HG03039 (cell line): Measurements from ENCODE around the gene S1PR5.

Experiments
- ATAC-seq: cut with Tn5 transposase; IDR thresholded peaks from one replicate; pipeline ENCODE4 v1.9.1; 2021; ENCODE audit warnings: mild to moderate bottlenecking, moderate library complexity; ENCODE audit not compliant: unreplicated experiment

S1PR5 gene

DNA sequence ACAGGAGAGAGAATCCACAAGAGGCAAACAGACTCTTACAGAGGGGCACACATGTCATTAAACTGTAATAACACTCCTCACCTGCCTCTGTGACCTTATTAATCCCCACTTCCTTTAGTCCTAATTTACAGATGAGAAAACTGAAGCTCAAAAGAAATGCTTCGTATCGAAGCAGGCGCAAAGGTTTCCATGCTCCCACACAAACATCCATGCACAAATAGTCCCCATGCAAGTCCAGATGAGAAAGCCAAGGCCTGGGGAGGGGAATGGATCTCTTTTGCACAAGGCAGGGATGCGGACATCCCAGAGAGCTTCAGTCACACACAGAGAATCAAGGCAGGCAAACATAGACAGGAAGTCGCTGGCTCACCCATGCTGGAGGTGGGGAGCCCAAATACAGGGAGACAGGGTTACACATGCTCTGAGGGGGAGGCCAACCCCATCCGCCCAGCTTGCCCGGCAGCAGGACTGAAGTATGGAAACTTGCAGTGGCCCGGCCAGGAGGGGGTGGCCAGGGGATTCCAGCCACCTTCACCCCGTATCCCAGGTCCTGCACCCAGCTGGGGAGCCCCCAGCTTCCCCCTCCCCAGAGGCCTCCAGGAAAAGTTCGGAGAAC, 468 bp downstream of the S1PR5 start:
- no peak for ATAC-seq

DNA sequence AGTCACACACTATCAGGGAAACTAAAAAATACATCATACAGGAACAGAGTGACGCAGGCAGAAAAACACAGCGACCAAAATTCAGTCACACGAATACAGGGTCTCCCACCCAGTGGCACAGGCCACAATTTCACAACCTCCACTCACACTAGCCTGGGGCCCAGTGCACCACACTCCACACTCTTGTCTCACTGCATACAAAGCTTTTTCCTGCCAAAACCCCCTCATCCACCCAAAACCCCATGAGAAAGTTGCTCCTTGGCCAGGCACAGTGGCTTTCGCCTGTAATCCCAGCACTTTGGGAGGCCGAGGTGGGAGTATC, 1.2 kb downstream of the S1PR5 start:
- ATAC-seq: no peak

DNA sequence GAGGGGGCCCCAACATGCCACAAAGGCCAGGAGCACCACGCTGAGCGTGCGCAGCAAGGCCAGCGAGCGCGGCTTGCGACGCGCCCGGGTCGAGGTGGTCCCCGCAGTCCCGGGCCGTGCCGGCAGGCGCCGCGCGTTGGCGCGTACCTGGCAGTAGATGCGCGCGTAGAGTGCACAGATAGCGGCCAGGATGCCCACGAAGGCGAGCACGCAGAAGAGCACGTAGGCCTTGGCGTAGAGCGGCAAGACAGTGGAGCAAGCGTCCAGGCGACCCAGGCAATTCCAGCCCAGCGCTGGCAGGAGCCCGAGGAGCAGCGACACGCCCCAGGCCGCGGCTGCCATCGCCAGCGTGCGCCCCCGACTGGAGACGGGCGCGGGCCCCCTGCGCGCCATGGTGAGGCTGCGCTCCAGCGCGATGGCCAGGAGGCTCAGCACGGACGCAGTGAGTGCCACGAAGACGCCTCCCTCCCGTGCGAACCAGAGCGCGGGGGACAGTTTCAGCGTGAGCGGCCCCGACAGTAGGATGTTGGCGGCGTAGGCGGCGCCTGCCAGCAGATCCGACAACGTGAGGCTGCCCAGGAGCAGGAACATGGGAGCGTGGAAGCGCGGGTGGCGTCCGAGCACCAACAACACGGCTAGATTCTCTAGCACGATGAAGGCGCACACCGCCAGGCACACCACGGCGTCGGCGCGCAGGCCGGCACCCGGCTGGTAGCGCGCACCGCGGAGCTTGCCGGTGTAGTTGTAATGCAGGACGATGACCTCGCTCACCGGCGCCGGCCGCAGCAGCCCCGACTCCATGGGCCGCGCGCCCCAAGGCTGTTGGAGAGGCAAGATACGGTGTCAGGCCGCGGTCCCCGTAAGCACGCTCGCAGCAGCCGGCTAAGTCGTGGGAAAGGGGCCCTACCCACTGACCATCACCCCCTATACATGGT, 2.8 kb downstream of the S1PR5 start:
- ATAC-seq: no peak

DNA sequence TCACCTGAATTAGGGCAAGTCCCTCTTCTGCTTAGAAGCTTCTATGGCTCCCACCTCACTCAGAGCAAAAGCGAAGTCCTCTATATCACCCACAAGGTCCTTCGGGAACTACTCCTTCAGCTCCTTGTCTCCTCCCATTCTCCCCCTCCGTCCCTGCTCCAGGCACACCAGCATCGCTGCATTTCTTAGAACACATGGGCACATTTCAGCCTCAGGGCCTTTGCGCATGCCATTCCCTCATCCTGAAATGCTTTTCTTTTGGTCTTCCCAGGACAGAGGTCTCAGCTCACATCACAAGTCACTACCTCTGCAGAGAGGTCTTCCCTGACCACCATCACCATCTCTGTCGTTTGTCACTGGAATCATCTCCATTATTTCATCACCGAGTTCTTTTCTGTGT, 4.0 kb downstream of the S1PR5 start:
- no peak for ATAC-seq

DNA sequence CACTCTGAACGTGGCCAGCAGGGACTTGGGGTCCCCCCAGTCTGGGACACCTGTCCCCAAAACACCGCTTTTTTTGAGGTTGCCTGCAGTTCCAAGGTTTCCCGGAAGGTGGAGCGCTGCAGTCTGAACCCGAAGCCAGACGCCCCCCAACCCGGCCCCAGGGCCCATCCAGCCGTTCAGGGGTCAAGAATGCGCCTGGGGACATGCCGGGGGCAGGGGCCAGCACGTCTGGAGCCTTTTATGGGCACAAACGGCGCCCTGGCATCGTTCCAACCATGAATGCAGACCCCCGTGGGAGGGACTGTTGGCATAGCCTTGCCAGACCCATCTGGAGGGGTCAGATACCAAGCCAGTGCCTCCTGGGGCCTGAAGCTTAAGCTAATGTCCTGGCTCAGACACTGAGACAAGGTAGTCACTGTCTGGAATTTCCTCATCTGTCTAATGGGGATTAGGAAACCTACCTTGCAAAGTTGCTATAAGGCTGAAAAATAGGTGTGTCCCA, 6.9 kb downstream of the S1PR5 start:
- no peak for ATAC-seq

DNA sequence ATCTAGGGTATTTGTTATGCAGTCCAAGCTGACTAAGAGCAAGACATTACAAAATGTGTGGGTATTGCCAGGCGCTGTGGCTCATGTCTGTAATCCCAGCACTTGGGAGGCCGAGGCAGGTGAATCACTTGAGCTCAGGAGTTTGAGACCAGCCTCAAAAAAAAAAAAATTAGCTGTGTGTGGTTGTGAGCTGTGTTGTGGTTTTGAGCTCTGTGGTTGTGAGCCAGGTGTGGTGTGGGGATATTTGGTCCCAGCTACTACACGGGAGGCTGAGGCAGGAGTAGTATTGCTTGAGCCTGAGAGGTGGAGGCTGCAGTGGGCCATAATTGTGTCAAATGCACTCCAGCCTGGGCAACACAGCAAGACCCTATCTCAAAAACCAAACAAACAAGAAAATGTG, 8.5 kb downstream of the S1PR5 start:
- no peak for ATAC-seq

DNA sequence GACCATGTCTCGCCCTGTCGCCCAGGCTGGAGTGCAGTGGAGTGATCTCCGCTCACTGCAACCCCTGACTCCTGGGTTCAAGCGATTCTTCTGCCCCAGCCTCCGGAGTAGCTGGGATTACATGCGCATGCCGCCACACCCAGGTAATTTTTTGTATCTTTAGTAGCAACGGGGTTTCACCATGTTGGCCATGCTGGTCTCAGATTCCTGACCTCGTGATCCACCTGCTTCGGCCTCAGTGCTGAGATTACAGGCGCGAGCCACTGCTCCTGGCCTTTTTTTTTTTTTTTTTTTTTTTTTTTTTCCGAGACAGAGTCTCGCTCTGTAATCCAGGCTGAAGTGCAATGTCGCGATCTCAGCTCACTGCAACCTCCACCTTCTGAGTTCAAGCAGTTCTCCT, 9.2 kb downstream of the S1PR5 start:
- no peak for ATAC-seq

DNA sequence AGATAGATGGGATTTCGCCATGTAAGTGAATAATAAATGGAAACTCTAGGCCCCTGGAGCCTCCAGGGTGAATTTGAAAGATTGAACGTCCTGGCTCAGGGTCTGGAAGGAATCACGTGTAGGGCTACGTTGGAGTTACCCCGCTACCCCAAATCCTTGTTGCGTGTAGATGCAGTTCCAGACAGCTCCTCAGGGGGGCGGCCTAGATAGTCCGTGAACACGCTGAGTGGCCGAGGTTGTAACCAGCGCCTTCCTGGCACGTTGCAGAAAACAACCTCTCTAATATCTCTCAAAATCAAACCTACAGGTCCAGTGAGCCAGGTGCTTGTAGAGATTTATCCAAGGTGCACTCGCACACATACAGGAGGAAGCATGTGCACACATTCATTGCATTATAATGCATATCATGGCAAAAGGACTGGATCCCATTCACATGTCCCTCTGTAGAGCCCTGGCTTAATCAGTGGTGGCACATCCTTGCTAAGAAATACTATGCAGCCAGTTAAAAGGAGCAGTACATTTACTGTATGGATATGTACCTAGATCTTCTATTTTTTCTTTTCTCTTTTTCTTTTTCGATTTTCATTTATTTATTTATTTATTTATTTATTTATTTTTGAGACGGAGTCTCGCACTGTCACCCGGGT, 11.5 kb downstream of the S1PR5 start:
- no peak for ATAC-seq

DNA sequence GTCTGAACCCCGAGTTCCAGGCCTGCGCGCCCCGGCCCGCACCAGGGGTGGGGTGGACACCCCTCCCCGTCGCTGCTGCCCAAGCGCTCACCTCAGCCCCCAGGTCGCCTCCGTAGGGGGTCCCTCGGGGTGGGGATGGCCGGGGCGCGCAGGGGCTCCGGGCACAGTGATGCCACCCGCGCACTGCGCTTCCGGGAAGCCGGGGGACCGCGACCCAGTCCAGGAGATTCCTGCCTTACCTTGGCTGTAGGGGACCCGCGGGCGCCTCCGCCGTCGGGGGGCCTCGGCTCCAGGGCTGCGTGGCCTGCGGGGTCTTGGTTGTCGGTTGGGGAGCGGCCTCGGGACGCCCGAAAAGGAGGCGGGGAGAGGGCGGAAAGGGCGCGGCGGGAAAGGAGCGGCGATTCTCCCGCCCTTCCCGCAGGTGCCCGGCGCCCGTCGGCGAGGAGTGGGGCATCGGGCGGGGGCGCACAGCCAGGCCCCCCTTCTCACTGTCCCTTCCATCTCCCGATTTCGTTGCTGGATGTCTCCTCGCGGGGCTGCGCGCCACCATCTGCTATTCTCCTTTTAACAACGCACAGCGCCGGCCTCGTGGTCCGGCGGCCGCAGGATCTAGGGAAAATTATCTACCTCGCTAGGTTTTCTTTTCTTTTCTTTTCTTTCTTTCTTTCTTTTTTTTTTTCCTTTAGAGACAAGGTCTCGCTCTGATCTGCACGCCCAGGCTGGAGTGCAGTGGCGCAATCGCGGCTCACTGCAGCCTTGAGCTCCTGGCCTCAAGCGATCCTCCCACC, 14.1 kb downstream of the S1PR5 start, which contains the start of gene KEAP1:
KEAP1 (minus strand) TSS at position 355 of the 788 bp plus-strand sequence. CDS start 3,323 bp downstream, outside the sequence.
- ATAC-seq: no peak

DNA sequence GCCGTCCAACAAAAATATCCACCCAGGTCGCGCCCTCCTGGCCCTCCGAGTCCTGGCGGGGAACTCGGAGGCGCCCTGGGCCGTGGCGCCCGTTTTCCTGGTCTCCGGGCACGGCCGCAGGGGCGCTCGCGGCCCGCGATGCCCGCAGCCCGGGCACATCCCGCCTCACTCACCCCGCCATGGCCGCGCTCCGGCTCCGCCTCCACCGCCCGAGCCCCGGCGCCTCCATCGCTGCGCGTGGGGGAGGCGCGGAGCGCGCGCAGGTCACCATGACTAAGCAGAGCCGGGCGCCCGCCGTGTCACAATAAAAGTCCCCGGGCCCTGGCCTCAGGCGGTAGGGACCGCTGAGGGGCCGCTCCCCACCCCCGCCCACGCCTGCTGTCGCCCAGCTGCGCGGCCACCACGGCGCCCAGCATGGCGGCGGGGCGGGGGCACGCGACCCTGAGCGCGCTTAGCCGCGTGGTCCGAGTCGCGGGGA, 14.7 kb downstream of the S1PR5 start:
- ATAC-seq: peak; percentile 77

DNA sequence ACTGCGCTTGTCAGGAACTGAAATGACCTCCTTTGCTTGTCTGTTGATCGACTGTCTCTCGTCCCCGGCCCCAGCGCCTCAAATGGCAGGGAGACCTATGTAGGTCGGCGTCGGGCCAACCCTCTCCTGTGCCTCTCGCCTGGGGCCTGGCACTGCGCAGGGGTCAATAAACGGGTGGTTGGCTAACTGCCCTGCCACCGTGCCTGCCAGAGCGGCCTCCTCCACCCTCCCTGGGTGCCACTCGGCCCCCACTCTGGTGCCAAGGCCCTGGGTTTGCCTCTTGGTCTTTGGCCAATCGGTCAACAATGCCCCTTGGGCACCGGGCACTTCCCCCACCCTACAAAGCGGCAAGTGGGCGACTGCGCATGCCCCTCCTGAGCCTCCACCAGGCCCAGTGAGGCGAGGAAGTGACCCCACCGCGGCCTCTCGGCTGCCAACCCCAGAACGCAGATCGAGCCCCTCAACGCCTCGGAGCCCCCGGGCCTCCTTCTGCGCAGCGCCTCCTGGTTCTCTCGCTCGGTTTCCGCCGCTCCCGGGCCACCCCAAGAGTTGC, 15.2 kb downstream of the S1PR5 start:
- no peak for ATAC-seq

DNA sequence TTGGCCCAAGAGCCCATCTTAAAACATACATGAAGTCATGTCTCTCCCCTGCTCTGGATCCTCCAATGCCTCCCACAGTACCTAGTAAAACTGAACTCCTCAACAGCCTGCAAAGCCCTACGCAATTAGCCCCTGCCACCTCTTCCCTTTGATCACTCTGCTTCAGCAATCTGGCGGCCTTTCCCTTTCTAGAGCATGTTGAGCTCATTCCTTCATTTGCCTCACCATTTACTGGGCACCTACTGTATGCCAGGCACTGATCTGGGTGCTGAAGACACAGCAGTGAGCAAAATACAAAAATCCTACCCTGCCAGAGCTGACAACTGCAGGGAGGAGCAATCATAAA, 17.0 kb downstream of the S1PR5 start:
- ATAC-seq: no peak

DNA sequence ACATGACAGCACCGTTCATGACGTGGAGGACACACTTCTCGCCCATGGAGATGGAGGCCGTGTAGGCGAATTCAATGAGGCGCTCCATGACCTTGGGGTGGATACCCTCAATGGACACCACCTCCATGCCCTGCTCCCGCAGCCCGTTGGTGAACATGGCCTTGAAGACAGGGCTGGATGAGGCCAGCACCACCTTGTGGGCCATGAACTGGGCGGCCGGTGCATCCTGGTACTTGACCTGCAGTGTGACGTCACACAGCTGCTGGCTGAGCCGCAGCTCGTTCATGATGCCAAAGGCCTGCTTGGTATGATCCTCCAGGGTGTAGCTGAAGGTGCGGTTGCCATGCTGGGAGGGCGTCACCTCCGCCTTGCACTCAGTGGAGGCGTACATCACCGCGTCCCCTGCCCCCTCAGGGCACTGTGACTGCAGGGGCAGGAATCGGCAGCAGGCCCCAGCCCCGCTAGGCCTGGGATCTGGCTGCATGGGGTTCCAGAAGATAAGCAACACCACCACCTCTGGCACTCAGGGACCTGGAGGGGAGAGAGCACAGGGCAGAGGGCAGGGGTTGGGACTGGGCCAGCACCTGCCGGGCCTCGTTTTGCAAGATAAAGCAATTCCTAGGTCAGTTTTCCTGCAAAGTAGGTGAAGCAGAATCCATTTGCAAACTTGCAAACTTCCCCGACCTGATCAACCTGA, 17.5 kb downstream of the S1PR5 start:
- no peak for ATAC-seq

DNA sequence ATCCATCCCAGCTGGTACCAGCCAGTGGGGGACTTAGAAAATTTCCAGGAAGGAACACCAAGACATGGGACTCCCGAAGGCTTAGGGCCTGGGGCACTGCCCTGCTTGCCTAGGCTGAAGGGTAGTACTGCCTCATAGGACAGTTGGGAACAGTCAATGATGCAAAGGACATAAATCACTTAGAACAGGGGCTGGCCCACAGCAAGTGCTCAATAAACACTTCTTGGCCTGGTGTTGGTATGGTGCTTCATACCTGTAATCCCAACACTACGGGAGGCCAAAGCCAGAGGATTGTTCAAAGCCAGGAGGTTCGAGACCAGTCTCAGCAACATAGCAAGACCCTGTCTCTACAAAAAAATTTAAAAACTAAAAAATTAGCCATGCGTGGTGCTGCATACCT, 19.9 kb downstream of the S1PR5 start:
- ATAC-seq: no peak

DNA sequence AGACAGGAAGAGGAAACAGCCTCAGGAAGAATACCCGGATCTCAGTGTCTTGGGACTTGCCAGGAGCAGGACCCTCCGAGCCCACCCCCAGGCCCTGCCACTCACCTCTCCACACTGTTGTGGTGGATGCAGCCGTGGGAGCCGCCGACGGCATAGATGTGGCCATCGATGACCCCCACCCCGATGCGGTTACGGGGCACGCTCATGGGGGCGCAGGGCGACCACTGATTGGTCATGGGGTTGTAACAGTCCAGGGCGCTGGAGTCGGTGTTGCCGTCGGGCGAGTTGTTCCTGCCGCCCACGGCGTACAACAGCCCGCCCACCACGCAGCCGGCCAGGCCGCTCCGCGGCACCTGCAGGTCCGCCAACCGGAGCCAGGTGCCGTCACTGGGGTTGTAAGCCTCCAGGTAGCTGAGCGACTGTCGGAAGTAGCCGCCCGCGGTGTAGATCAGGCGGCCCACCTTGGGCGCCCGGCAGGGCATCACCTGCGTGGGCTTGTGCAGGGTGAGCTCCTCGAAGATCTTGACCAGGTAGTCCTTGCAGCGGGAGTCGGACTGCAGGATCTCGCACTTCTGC, 25.7 kb downstream of the S1PR5 start:
- no peak for ATAC-seq

DNA sequence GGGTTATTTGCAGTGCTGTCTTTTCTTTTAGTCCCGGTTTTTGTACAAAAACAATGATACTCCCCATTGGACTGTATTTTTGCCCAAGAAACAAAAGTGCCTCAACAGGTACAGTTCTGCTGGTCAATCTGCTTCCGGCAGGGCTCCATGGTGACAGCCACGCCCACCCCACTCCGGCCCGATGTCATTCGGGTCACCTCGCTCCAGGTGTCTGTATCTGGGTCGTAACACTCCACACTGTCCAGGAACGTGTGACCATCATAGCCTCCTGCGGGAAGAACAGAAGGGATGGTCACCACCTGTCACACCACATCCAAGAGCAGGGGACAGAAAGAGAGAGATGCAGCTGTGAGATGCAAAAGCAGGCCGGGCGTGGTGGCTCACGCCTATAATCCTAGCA, 30.7 kb downstream of the S1PR5 start:
- no peak for ATAC-seq

DNA sequence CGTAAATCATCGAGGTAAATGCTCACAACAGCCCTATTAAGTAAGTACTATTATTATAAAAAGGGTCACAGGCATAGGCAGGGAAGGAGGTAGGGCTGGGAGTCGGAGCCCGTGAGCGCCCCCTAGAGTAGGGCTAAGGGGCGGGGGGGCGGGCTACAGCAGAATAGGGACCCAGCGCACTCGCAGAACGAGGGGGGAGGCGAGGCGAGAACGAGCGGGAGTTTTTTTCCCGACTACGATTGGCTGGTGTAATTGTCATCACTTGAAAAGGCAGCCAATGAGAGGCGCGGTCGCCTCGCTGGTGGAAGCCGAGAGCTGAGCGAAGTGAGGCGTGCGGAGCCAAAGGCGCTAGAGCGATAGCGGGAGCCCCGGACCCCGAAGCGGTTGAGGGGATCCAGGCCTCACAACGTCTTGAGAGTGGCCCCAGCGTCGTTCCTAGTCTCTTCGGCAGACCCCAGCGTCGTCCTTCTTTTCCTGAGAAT, 38.3 kb downstream of the S1PR5 start:
- no peak for ATAC-seq

DNA sequence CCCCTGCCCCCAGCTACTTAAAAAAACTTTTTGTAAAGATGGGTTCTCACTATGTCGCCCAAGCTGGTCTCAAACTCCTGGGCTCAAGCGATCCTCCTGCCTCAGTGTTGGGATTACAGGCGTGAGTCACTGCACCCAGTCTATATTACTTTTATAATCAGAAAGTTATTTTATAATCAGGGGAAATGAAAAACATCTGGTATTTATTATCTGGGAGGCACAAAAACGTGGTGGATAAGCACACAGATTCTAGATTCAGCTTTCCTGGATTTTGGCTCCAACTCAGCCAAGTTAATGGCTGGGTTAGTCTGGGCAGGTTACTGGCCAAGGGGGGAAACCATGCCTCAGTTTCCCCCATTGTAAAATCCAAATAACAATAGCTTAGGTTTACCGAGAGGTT, 38.8 kb downstream of the S1PR5 start:
- no peak for ATAC-seq

DNA sequence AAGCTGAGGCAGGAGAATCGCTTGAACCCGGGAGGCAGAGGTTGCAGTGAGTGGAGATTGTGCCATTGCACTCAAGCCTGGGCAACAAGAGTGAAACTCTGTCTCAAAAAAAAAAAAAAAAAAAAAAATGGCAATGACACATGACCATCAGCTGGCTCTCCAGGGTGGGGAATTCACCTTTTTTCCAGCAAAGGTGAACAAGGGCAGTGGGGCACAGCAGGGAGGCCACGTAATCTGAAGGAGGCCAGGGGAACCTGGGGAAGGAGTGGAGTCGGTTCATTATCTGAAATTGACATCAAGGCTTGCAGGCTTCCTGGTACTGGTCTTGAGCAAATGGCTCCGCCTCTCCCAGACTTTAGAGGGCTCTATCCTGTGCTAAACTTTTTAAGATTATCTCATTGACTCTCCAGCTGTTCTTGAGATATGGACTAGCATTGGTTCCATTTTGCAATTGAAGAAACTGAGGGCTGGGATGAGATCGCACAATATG, 42.2 kb downstream of the S1PR5 start:
- ATAC-seq: no peak
